Mesothelial cell of epicardium (in vitro differentiated cells): ENCODE data around the gene NELFB. TPM values are rescaled to one million over a fixed set of nuclear protein-coding genes. Genes with fewer than 3 reads are reported as not detected.

ENCODE experiments used
- DNase-seq, 2 experiments: peaks; one replicate each; pipeline ENCODE4 v3.0.0; 2021; ENCODE audit warnings: low spot score in 2 of 2; ENCODE audit not compliant: unreplicated experiment in 2 of 2
- H3K27ac Mint-ChIP-seq: 2 replicates; pipeline ENCODE4 v1.8.0; 2021; ENCODE audit warnings: mixed read lengths
- H3K27me3 Mint-ChIP-seq: 2 replicates; pipeline ENCODE4 v1.8.0; 2021; ENCODE audit warnings: low read depth, mixed read lengths
- H3K36me3 Mint-ChIP-seq: 2 replicates; pipeline ENCODE4 v1.8.0; 2021; ENCODE audit warnings: mixed read lengths
- H3K4me1 Mint-ChIP-seq: 2 replicates; pipeline ENCODE4 v1.8.0; 2021; ENCODE audit warnings: mixed read lengths
- H3K4me3 Mint-ChIP-seq: 2 replicates; pipeline ENCODE4 v1.8.0; 2021; ENCODE audit warnings: mild to moderate bottlenecking, moderate library complexity, mixed read lengths
- H3K9me3 Mint-ChIP-seq: 2 replicates; pipeline ENCODE4 v1.8.0; 2021; ENCODE audit warnings: mixed read lengths
- total RNA-seq: library from RNA; stranded (reverse); gene quantifications from 3 replicates; pipeline ENCODE4 v1.2.1, GENCODE V29; 2021
- TF ChIP-seq, protein P1 (sequence below): fragments of 200-600 bp; sonication (generic); IDR thresholded peaks from one replicate; pipeline ENCODE4 v1.5.0; 2021; ENCODE audit warnings: antibody characterized with exemption; ENCODE audit not compliant: unreplicated experiment

Gene NELFB
- total RNA-seq, 1 donor from 2014 or later: 53.3 TPM

DNA sequence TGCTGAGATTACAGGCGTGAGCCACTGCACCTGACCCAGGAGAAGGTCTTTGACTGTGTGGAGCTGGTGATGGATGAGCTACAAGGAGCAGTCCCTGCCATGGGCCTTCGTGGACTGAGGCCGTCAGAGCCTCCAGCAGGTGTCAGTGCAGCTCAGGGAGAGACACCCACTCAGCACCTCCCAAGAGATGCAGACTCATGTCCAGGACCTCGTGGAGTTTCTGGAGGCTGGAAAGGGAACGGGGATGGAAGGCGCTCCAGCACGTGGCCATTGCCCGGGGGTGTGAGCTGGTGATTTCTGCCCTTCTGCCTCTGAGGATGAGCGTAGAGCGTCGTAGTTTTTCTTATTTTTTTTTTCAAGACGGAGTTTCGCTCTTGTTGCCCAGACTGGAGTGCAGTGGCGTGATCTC lies 31.9 kb downstream of the NELFB start:
- Mint-ChIP-seq H3K27me3 (peaks cover 17% of the 10 kb centered on the region), H3K27ac (no peak overlapping the region), H3K4me3 (no peak overlapping the region), H3K4me1 (peaks cover 2% of the 10 kb centered on the region), H3K9me3 (no peaks in the 10 kb centered on the region), H3K36me3 (no peaks in the 10 kb centered on the region)
- TF ChIP-seq, protein P1, sequence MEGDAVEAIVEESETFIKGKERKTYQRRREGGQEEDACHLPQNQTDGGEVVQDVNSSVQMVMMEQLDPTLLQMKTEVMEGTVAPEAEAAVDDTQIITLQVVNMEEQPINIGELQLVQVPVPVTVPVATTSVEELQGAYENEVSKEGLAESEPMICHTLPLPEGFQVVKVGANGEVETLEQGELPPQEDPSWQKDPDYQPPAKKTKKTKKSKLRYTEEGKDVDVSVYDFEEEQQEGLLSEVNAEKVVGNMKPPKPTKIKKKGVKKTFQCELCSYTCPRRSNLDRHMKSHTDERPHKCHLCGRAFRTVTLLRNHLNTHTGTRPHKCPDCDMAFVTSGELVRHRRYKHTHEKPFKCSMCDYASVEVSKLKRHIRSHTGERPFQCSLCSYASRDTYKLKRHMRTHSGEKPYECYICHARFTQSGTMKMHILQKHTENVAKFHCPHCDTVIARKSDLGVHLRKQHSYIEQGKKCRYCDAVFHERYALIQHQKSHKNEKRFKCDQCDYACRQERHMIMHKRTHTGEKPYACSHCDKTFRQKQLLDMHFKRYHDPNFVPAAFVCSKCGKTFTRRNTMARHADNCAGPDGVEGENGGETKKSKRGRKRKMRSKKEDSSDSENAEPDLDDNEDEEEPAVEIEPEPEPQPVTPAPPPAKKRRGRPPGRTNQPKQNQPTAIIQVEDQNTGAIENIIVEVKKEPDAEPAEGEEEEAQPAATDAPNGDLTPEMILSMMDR: no peak
- no peak for DNase-seq

DNA sequence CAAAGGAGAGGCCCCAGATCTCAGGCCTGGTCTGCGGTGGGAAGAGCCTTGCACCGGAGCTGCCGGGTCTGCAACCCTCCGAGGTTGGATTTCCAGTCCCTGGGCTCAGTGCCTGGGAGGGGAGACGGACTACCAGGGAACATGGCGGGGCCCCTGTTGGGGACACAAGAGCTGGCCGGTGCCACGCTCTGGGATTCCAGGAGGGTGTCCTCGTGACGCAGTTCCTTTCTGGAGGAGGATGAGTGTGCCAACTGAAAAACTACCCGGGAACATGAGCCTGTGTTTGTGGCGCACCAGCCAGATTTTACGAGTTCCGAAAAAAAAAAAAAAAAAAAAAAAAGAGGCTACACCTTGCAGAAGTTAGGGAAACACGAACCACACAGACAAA lies 38.0 kb downstream of the NELFB start:
- H3K27ac Mint-ChIP-seq: no peak overlapping the region
- TF ChIP-seq, protein P1: no peak
- no peak for DNase-seq
- no peak overlapping the region for H3K4me3 Mint-ChIP-seq
- no peaks in the 10 kb centered on the region for H3K36me3 Mint-ChIP-seq
- peaks cover 42% of the 10 kb centered on the region for H3K27me3 Mint-ChIP-seq
- peaks cover 7% of the 10 kb centered on the region for H3K4me1 Mint-ChIP-seq
- H3K9me3 Mint-ChIP-seq: no peaks in the 10 kb centered on the region

DNA sequence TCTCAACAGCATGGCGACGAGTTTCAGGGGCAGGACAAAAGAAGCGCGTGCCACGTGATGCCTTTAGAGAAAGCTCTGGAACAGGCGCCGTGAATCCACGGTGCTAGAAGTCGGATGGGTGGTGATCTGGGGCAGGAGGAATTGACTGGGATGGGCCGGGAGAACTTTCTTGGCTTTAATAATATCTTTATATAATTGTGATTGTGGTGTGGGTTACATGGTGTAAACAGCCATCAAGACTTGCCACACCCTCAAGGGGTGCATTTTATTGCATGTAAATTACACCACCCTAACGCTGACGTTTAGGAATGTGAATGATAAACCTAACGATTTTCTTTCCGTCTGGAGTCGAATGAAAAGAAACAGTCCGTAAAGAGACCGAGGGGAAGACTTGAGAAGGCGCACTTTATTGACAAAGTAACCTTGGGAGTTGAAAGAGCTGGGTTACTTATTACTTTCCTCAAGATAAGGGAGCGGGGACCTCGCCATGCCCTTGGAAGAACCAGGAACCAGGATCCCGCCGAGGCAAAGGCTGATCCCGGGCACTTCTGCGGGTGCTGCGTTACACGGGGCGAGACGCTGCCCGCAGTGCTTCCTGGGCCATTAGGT lies 38.5 kb downstream of the NELFB start:
- no peak for DNase-seq
- H3K27ac Mint-ChIP-seq: no peak overlapping the region
- peaks cover 47% of the 10 kb centered on the region for H3K27me3 Mint-ChIP-seq
- H3K36me3 Mint-ChIP-seq: no peaks in the 10 kb centered on the region
- peak overlapping the region; percentile 17 for H3K4me3 Mint-ChIP-seq
- peaks cover 7% of the 10 kb centered on the region for H3K4me1 Mint-ChIP-seq
- TF ChIP-seq, protein P1: no peak
- H3K9me3 Mint-ChIP-seq: no peaks in the 10 kb centered on the region

DNA sequence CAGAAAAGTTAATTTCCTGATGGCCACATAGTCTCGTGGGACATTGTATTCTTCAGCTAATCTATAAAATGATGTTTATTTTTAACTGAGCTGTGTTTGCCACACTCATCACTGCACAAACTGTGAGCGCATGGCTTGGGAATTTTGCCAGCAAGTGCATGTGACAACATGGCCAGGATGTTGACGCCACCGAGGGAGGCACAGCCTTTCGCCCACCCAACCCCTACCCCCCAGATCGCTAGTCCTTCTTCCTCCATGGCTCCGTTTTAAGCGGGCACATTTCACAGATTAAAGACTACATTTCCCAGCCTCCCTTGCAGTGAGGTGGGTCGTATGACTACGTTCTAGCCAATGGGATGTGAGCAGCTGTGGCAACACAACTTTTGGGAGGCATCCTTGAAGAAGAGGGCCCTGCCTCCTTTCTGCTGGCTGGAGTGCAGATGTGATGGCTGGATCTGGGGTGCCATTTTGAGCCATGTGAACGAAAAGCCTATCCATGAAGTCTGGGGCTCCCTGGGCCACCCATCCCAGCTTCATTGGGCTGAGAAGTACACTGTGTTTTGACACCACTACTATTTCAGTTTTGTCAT lies 39.1 kb downstream of the NELFB start:
- no peak for DNase-seq
- Mint-ChIP-seq H3K4me3 (peak overlapping the region; percentile 43), H3K9me3 (no peaks in the 10 kb centered on the region), H3K4me1 (peaks cover 10% of the 10 kb centered on the region), H3K27ac (no peak overlapping the region), H3K27me3 (peaks cover 53% of the 10 kb centered on the region), H3K36me3 (no peaks in the 10 kb centered on the region)
- TF ChIP-seq, protein P1: no peak

DNA sequence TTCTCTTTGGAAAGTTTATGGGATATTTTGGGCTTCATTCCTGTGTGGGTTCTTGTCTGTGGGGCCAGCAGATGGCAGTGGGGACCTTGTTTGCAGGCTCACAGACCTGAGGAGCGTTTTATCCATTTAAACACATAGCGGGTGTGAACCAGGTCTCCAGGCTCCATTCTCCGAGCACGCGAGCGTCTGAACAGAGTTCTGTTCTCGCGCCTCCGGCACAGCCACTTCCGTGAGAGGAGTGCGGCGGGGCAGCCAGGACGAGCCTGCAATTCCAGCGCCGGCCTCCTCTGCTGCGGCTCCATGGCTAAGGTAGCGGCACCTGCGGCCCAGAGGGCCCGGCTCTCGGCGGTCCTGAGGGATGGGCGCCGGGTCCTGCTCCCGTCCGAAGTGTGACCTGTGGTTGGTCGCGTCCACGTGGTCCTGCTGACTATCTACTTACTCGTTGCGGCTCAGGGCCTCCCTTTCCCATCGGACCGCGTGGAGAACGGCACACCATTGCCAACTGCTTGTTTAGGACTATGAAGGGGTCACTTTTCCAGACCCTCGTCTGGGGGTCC lies 39.6 kb downstream of the NELFB start:
- Mint-ChIP-seq H3K4me1 (peaks cover 13% of the 10 kb centered on the region), H3K9me3 (no peaks in the 10 kb centered on the region), H3K27me3 (peaks cover 56% of the 10 kb centered on the region), H3K27ac (no peak overlapping the region), H3K36me3 (no peaks in the 10 kb centered on the region), H3K4me3 (peak overlapping the region; percentile 43)
- DNase-seq: no peak
- TF ChIP-seq, protein P1: no peak
